Testis (tissue), 3 donors: ENCODE results near the gene RAPGEF4. TPM values are rescaled to one million over a fixed set of nuclear protein-coding genes. Genes with fewer than 3 reads are reported as not detected.

Experiments used
- DNase-seq: peaks from one replicate; pipeline ENCODE4 v3.0.0-alpha.2; 2019
- H3K27ac ChIP-seq, 2 donors: fragments of 200-600 bp; sonication (generic); one replicate each; pipeline ENCODE4 v1.5.1; 2019
- H3K27me3 ChIP-seq: fragments of 200-600 bp; sonication (generic); one replicate; pipeline ENCODE4 v1.5.1; 2019
- H3K36me3 ChIP-seq: fragments of 200-600 bp; sonication (generic); one replicate; pipeline ENCODE4 v1.5.1; 2017; ENCODE audit warnings: low read depth; ENCODE audit errors: missing control alignments
- H3K4me1 ChIP-seq: fragments of 200-600 bp; sonication (generic); one replicate; pipeline ENCODE4 v1.5.1; 2019
- H3K4me3 ChIP-seq, 2 donors: fragments of 200-600 bp; sonication (generic); one replicate each; pipeline ENCODE4 v1.5.1; 2017 to 2019
- H3K9me3 ChIP-seq: fragments of 200-600 bp; sonication (generic); one replicate; pipeline ENCODE4 v1.5.1; 2017
- CTCF ChIP-seq, 3 experiments: fragments of 450-650 bp in 2 of 3; fragments of 200-600 bp in 1 of 3; sonication (generic) in 1 of 3; IDR thresholded peaks; one replicate each; pipeline ENCODE4 v1.5.1; 2016 to 2019; ENCODE audit warnings: antibody characterized with exemption in 3 of 3, mild to moderate bottlenecking in 2 of 3, moderate library complexity in 1 of 3
- POLR2A ChIP-seq: fragments of 450-650 bp; IDR thresholded peaks from one replicate; pipeline ENCODE4 v1.6.1; 2017; ENCODE audit warnings: antibody characterized with exemption, mild to moderate bottlenecking, moderate library complexity
- WGBS, 2 donors: methylation state at CpG; one replicate each; pipeline ENCODE4 v1.1.5; 2018; 5-methylcytosine and 5-hydroxymethylcytosine counted together
- intact Hi-C: fragments of 100-400 bp; cut with DNase I; formaldehyde crosslinking; loops from one replicate; pipeline ENCODE4 v1.15.1; 2023; ENCODE audit warnings: low total_unique reads
- polyA plus RNA-seq: library from polyadenylated mRNA; stranded (reverse); fragments of 350-450 nt; fragmentation: Illumina TruSeq; extraction: RNeasy Lipid Tissue Mini Kit (QIAGEN cat#74804); gene quantifications from one replicate; pipeline ENCODE4 v1.2.3, GENCODE V29; 2014; ENCODE audit warnings: low read depth, low replicate concordance; ENCODE audit not compliant: insufficient read depth
- total RNA-seq, 2 donors: library from RNA; depleted of rRNA; stranded (reverse); fragments of >200 nt; gene quantifications; one replicate each; pipeline ENCODE4 v1.2.3, GENCODE V29; 2016

The RAPGEF4 gene
- total and polyA plus RNA-seq, 3 donors from 2014 or later, result 14.3 to 42.6 (median 22.5) TPM

- TF ChIP-seq CTCF (IDR thresholded peaks at IDR 0.05) (no peak), POLR2A (no peak)
- Histone ChIP-seq H3K27ac (peak overlapping the region; percentile 93 to 99), H3K27me3 (no peaks in the 10 kb centered on the region), H3K36me3 (no peaks in the 10 kb centered on the region), H3K9me3 (no peaks in the 10 kb centered on the region), H3K4me1 (peaks cover 17% of the 10 kb centered on the region), H3K4me3 (peak overlapping the region; percentile 74 to 95)
- intact Hi-C loops, result no loop called here
- peak; percentile 67 for DNase-seq
- 0 to 1% methylated on average over 23 to 27 of the region's 27 CpGs for WGBS, 2 donors
Observed at GRCh38 chr2:173076581-173077345, 341.1 kb downstream of the RAPGEF4 start.

- intact Hi-C loops, result no loop called here
- WGBS, 2 donors, result 35 to 40% methylated on average over 5 of the region's 5 CpGs
- H3K27ac ChIP-seq, result peak overlapping the region; percentile 93 to 99
Observed at GRCh38 chr2:173077506-173078177, 342.0 kb downstream of the RAPGEF4 start.

GRCh38 chr2:173079141-173079540, 343.5 kb downstream of the RAPGEF4 start:
- no peak overlapping the region for H3K27ac ChIP-seq
- 84 to 92% methylated on average over 3 of the region's 3 CpGs for whole genome bisulfite sequencing, 2 donors
- H3K27me3 ChIP-seq, result no peaks in the 10 kb centered on the region
- H3K36me3 ChIP-seq, result no peaks in the 10 kb centered on the region
- intact Hi-C loops, result no loop called here
- no peak overlapping the region for H3K4me3 ChIP-seq
- no peak for TF ChIP-seq POLR2A
- TF ChIP-seq CTCF (IDR thresholded peaks at IDR 0.05), result no peak
- H3K4me1 ChIP-seq, result peaks cover 24% of the 10 kb centered on the region
- DNase-seq, result no peak
- no peaks in the 10 kb centered on the region for H3K9me3 ChIP-seq

More at GRCh38 chr2:173077506-173078177, 342.0 kb downstream of the RAPGEF4 start:
- H3K27me3 ChIP-seq, result no peaks in the 10 kb centered on the region
- H3K4me3 ChIP-seq, result peak overlapping the region in 1 of 2 donors; percentile 74
- no peak for TF ChIP-seq POLR2A
- TF ChIP-seq CTCF (IDR thresholded peaks at IDR 0.05), result no peak
- no peaks in the 10 kb centered on the region for H3K36me3 ChIP-seq
- H3K9me3 ChIP-seq, result no peaks in the 10 kb centered on the region
- DNase-seq, result no peak
- peaks cover 18% of the 10 kb centered on the region for H3K4me1 ChIP-seq

- peaks cover 25% of the 10 kb centered on the region for H3K4me1 ChIP-seq
- H3K27ac ChIP-seq, result no peak overlapping the region
Observed at GRCh38 chr2:173079973-173080860, 344.6 kb downstream of the RAPGEF4 start.

More at GRCh38 chr2:173079973-173080860, 344.6 kb downstream of the RAPGEF4 start:
- 91 to 95% methylated on average over 6 of the region's 6 CpGs for WGBS, 2 donors
- intact Hi-C loops, result no loop called here
- no peaks in the 10 kb centered on the region for H3K27me3 ChIP-seq
- H3K9me3 ChIP-seq, result no peaks in the 10 kb centered on the region
- no peaks in the 10 kb centered on the region for H3K36me3 ChIP-seq
- TF ChIP-seq CTCF (IDR thresholded peaks at IDR 0.05) (no peak), POLR2A (no peak)
- no peak overlapping the region for H3K4me3 ChIP-seq
- no peak for DNase-seq
